Measurements from ENCODE around the gene RAB29.

RAB29 gene

GRCh38 chr1:205766038-205766437 is 9.2 kb downstream of the RAB29 start:
- no peak for DNase-seq (ENCODE audit: low read depth in 1 of 2, low spot score in 1 of 2)

GRCh38 chr1:205764578-205764977 is 10.7 kb downstream of the RAB29 start:
- no peak for DNase-seq (ENCODE audit: low read depth in 1 of 2, low spot score in 1 of 2)

GRCh38 chr1:205763980-205764379 is 11.3 kb downstream of the RAB29 start:
- no peak for DNase-seq (ENCODE audit: low read depth in 1 of 2, low spot score in 1 of 2)

GRCh38 chr1:205760606-205761005 is 14.7 kb downstream of the RAB29 start:
- no peak for DNase-seq (ENCODE audit: low read depth in 1 of 2, low spot score in 1 of 2)

- DNase-seq (ENCODE audit: low read depth in 1 of 2, low spot score in 1 of 2), result no peak
These were observed 18.7 kb downstream of the RAB29 start for GRCh38 chr1:205756552-205756951.

- DNase-seq (ENCODE audit: low read depth in 1 of 2, low spot score in 1 of 2), result no peak
These were observed 20.4 kb downstream of the RAB29 start for GRCh38 chr1:205754857-205755256.

- DNase-seq (ENCODE audit: low read depth in 1 of 2, low spot score in 1 of 2), result no peak
These were observed 24.1 kb downstream of the RAB29 start for GRCh38 chr1:205751036-205751651.

GRCh38 chr1:205750138-205751035 is 24.9 kb downstream of the RAB29 start, which contains the start of gene NUCKS1:
TSS of gene NUCKS1 (minus strand) at chr1:205750182. CDS start at chr1:205749973, 209 bp downstream.
- peak; percentile 89 to 92 for DNase-seq (ENCODE audit: low read depth in 1 of 2, low spot score in 1 of 2)

GRCh38 chr1:205749234-205750137 is 25.8 kb downstream of the RAB29 start:
- DNase-seq (ENCODE audit: low read depth in 1 of 2, low spot score in 1 of 2), result peak; percentile 91 to 93

- DNase-seq (ENCODE audit: low read depth in 1 of 2, low spot score in 1 of 2), result peak in 1 of 2 donors; percentile 4
These were observed 26.7 kb downstream of the RAB29 start for GRCh38 chr1:205748403-205749233.

GRCh38 chr1:205746757-205747412 is 28.4 kb downstream of the RAB29 start:
- DNase-seq (ENCODE audit: low read depth in 1 of 2, low spot score in 1 of 2), result no peak

GRCh38 chr1:205744403-205744802 is 30.9 kb downstream of the RAB29 start:
- no peak for DNase-seq (ENCODE audit: low read depth in 1 of 2, low spot score in 1 of 2)

GRCh38 chr1:205743977-205744376 is 31.3 kb downstream of the RAB29 start:
- no peak for DNase-seq (ENCODE audit: low read depth in 1 of 2, low spot score in 1 of 2)

GRCh38 chr1:205741681-205742080 is 33.6 kb downstream of the RAB29 start:
- DNase-seq (ENCODE audit: low read depth in 1 of 2, low spot score in 1 of 2), result no peak

- DNase-seq (ENCODE audit: low read depth in 1 of 2, low spot score in 1 of 2), result no peak
These were observed 35.7 kb downstream of the RAB29 start for GRCh38 chr1:205739348-205740160.

GRCh38 chr1:205735218-205735617 is 40.1 kb downstream of the RAB29 start:
- DNase-seq (ENCODE audit: low read depth in 1 of 2, low spot score in 1 of 2), result no peak

GRCh38 chr1:205733438-205734175 is 41.7 kb downstream of the RAB29 start:
- no peak for DNase-seq (ENCODE audit: low read depth in 1 of 2, low spot score in 1 of 2)

GRCh38 chr1:205729945-205730610 is 45.2 kb downstream of the RAB29 start:
- DNase-seq (ENCODE audit: low read depth in 1 of 2, low spot score in 1 of 2), result no peak

All from stimulated activated CD4-positive, alpha-beta T cell treated with anti-CD3 and anti-CD28 coated beads, Interleukin-15, amount 100 ng/mL, for 1 hour (primary cell).